Right renal cortex interstitium (tissue), 3 donors: Measurements from ENCODE around the gene KLK15. TPM values are rescaled to one million over a fixed set of nuclear protein-coding genes. Genes with fewer than 3 reads are reported as not detected.
"Not testable (repeated sequence)": the region's sequence is repeated elsewhere in the genome, so short reads cannot be mapped to it uniquely, and the experiment has no call there.

Experiments used
- DNase-seq, 3 donors: peaks; one replicate each; pipeline ENCODE4 v3.0.0-alpha.2; 2013; ENCODE audit warnings: low read depth in 3 of 3, low spot score in 2 of 3
- polyA plus RNA-seq, 3 donors: library from polyadenylated mRNA; unstranded; fragments of 120-200 nt; gene quantifications; one replicate each; pipeline ENCODE4 v1.2.1, GENCODE V29; 2013; ENCODE audit not compliant: insufficient read length in 3 of 3

KLK15 gene
- polyA plus RNA-seq, 3 donors, result not detected

DNA sequence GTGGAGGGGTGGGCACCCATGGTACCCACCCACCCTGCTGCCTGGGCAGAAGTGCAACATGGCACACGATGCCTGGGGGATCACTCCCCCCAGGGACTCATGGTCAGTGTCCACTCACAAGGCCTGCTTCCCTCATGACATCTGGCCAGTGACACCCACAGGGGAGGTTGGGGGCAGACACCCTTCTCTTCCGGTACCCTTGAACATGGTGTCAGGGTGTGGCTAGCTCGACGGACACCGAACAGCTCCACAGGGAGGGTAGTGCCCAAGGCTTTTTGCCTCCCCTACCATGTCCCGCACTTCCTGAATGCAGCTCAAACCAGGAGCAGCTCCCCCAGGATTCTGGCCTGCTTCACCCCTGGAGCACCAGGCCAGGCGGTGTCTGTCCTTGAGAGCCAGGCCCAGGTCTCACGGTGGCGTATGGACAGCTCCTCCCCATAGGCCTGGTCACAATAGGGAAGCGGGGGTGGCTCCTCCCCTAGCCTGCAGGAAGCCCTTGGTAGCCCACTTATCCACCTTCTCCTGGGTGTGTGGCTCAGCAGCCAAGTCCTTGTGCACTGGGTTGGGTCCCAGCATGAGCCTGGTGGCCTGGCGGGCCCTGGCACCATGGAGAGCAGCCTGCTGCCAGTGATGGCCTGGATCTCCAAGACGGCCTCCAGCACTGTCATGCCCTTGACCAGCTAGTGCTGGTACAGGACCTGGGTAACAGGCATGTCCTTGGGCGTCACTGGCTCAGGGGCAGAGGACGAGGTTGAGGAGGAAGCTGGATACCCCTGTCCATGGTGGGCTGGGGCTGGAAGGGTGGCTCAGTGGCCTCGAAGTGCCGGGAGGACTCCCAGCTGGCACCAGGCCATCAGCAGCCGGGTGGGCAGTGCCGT is 35.4 kb downstream of the KLK15 start:
- DNase-seq, result no peak

DNA sequence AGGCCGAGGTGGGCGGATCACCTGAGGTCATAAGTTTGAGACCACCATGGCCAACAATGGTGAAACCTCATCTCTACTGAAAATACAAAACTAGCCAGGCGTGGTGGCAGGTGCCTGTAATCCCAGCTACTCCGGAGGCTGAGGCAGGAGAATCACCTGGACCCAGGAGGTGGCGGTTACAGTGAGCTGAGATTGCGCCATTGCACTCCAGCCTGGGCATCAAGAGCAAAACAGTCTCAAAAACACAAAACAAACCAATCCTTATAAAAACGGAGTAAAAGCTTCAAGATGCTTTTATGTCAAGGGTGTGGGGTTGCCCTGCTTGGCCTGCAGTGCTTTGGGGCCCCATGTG is 36.0 kb downstream of the KLK15 start:
- no peak for DNase-seq

DNA sequence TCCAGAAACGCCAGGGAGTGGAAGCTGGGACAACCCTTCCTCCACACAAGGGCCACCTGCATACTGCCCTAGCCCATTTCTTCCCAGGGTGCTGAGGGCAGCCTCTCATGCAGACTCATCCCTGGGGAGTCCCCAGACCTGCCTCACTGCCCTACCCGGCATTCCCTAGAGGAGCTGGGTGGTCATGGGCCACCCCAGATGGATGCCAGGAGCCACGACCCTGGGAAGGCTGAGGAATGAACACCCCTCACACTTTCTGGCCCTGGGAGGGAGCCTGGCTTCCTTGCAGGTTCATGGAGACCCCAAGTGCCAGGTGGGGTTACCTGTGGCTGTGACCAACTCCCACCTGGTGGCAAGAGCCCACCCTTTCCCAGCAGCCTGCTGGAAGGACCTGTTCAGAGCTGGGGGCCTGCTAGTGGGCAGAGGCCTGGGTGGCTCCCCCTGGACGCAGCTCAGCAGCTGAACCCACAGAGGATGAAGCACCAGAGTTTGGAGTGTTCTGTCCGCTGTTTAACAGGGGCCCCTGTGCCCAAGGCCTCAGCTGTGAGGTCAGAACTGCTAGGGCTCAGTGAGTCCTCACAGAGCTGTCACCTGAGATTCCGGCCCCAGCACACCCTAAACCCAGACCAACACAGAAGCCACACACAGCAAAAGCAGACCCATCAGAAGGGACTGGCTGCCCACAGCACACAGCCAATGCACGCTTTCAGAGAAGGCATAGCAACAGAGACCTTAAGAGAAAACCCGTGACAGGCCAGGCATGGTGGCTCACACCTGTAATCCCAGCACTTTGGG is 36.5 kb downstream of the KLK15 start:
- DNase-seq, result no peak

DNA sequence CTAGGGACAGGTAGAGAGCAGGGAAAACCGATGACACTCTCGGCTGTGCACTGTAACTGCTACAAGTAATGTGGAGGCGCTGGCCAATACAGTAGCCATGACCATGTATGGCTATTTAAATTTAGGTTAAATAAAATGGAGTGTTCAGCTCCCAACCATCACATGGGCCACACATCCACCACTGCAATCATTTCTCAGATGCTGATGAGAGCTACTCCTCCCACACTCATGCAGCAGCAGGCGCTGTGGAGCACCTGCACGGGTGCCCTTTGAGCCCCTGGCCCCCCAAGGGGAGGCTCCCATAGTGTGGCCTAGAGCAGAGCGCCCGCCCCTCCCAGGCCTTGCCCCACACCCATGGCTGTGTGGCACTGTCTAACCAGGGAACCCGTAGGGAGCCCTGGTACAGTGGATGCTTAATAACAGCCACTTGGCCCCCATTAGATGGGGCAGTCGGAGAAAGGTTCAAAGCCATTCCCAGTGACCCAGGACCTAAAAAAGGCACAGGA is 37.2 kb downstream of the KLK15 start:
- DNase-seq, result no peak

DNA sequence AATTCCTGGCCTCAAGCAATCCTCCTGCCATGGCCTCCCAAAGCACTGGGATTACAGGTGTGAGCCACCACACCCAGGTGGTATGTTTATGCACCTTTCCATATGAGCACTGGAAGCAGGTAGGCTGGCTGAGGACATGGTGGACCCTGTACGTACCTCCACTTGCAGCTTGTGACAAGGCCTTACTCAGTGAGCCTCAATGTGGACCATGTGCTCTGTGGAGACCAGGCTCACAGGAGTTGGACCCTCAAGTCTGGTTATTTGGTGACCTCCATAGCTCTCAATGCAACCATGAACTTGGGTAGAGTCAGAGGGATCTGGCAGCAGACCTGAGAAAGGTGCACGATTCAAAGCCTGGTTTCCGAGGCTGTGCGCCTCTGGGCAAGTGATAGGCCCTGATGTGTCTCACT is 37.7 kb downstream of the KLK15 start:
- no peak for DNase-seq

DNA sequence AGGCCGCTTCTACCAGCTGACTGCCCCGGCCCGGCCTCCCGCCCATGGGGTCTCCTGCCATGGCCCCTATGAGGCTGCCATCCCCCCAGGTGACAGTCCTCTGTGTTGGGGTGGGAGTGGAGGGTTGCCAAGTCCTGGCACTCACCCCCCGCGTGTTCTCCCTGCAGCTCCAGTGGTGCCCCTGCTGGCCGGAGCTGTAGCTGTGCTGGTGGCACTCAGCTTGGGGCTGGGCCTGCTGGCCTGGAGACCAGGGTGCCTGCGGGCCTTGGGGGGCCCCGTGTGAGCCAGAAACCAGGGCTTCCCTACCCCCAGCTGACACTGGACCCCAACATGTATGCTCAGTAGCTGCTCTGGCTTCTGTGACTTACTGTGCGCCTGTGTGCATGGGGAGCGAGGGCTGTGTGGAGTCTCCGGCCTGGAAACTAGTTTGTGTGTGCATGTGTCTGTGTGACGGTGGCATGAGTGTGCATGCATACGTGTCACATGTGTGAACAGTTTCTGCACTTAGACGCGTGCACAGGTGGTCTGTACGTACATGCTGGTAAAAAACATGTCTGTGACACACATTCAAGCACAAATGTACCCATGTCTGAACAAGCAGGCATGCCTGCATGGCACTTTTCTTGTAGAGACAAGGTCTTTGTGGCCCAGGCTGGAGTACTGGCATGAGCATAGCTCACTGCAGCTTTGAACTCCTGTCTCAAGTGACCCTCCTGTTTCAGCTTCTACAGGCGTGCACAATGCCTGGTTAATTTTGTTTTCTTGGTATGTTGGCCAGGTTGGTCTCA is 38.3 kb downstream of the KLK15 start:
- DNase-seq, result no peak

DNA sequence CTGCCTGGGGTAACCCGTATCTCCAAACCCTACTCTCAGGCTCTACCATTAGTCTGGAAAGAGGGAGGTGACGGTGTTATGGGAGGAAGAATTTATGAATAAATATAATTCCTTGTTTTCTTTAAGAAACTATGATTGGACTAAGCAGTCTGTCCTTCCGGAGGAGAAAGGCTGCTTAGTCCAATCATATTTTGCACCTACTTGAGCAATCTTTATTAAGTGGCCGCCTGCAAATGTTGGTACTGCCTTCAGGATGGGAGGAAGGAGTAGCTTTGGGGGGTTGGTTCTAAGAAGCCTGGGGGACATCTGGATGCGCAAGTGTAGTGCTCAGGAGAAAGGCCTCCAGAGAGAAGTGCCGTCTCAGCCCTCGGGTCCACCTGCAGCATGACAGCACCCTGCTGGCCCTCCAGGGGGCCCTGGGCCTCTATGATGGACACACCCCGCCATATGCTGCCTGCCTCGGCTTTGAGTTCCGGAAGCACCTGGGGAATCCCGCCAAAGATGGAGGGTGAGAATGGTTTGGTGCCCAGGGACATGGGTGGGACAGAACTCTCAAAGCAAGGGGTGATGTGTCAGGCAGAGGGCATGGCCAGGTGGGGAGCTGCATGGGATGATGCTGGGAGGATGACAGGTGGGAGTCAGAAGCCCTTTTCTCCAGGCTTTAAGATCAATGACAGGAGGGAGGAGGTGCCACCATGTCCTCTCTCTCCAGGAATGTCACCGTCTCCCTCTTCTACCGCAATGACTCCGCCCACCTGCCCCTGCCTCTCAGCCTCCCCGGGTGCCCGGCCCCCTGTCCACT is 39.1 kb downstream of the KLK15 start:
- no peak for DNase-seq

DNA sequence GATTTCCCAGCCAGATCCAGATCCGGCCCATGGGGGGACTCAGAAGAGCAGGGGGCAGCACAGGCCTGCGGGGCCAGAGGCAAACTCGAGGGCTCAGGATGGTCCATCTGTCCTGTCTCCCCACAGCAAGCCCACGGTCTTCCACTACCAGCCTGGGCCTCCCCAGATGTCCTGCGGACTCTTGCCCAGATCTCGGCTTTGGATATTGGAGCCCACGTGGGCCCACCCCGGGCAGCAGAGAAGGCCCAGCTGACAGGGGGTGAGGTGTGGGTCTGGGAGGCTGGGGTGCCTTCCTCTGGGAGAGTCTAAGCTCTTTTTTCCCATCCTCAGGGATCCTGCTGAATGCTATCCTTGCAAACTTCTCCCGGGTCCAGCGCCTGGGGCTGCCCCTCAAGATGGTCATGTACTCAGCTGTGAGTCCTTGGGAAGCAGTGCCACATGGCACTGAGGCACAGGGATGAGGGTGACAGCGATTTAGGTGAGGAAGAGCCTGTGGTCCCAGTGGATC is 39.8 kb downstream of the KLK15 start:
- DNase-seq, result no peak

DNA sequence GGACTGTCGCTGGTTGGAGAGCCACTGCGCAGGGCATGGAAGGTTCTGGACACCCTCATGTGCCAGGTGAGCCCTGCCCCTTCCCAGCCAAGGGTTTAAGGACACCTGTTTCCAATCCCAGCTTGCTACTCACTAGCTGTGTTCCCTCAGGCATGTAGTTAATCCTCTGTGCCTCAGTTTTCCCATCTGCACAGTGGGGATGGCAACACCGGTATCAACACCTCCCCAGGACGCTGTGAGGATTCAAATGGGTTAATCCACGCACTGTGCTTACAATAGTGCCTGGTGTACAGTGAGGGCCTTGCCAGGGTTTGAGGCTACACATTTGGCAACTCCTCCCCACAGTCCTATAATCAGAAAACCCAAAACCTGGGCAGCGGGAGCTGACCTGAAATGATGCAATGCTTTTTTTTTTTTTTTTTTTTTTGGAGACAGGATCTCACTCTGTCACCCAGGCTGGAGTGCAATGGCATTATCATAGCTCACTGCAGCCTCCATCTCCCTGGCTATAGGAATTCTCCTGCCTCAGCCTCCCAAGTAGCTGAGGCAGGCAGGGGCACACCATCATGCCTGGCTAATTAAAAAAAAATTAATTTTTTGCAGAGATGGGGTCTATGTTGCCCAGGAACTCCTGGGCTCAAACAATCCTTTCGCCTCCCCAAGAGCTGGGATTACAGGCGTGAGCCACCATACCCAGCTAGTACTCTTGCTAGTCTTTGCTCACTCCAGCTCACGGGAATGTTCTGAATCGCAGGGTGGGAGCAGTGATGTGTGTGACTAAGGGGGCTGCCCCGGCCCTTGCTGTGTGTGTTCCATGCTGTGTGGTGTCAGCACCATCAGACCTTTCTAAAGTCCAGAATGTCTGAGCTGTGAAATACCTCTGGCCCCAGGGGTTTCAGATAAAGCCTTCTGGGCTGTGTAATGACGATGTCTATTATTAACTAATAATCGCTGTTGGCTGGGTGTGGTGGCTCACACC is 40.8 kb downstream of the KLK15 start:
- no peak for DNase-seq

DNA sequence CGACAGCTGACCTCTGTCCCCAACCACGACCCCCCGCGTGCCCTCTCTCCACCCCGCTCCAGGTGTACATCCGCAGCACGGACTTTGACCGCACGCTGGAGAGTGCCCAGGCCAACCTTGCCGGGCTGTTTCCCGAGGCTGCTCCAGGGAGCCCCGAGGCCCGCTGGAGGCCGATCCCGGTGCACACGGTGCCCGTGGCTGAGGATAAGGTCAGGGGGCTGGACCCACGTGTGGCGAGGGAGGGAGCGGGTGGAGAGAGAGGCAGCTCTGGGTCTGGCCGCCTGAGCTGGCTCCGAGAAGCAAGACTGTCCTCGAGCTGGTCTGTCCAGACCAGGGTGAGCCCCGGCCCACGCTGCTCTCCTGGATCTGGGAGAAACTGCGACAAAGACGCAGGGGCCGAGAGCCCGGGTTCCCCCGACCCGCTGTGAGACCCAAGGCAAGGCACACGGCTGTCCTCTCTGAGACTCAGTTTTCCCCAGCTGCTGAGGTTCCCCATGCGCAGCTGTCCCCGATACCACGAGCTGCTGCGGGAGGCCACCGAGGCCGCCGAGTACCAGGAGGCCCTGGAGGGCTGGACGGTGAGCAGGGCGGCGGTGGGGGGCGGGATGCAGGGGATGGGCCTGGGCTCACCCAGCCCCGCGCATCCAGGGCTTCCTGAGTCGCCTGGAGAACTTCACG is 41.6 kb downstream of the KLK15 start:
- DNase-seq, result no peak

DNA sequence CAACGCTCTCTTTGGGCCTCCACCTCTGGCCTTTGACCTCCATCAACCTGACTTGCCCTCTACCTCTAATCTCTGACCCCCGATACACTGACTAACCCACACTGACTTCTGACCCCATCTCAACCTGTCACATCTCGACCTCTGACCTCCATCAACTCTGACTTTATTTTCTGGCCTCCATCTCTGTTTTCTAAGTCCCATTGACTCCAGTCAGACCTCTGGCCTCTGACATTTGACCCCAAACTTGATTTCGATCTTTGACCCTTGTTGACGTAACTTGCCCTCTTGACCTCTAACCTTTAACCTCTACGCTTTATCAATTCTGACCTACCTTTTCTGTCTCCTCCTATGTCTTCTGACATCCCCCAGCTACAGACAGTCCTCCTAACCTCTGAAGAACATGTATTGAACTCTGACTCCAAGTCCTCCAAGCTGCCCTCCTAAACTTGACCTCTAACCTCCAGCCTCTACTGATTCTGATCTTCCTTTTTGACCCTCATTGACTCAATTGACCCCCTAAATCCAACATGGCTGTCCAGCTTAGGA is 42.4 kb downstream of the KLK15 start:
- no peak for DNase-seq

DNA sequence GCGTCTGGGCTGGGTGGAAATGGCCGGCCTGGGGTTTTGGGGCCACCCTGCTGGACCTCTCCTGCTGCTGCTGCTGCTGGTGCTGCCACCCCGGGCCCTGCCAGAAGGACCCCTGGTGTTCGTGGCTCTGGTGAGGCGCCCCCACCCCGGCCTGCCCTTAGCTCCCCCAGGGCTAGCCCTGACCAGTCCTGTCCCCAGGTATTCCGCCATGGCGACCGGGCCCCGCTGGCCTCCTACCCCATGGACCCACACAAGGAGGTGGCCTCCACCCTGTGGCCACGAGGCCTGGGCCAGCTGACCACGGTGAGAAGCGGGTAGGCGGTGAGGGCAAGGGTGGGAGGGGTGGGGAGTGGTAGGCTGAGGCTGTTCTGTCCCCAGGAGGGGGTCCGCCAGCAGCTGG is 43.0 kb downstream of the KLK15 start, which contains the start of gene ACP4:
TSS of gene ACP4 (plus strand) at position 20 of the 400 bp plus-strand sequence. CDS start at position 20, 0 bp downstream.
- no peak for DNase-seq

DNA sequence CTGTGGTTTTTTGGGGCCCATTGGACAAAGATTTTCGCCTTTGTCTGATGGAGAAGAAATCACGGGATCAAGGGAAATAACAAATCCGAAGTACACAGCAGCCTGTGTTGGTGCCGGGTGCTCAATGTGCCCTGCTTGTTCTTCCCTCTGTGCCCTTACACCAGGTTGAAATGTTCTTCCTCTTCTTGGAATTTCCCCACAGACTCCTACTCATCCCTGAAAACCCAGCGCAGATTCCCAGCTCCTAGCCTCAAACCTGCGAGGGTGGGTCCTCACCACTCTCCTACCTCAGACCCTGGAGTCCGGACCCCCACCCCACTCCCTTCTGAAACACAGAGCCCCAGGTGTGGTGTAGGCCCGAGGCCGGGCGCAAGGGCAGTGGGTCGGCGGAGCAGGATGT is 48.0 kb downstream of the KLK15 start:
- no peak for DNase-seq

DNA sequence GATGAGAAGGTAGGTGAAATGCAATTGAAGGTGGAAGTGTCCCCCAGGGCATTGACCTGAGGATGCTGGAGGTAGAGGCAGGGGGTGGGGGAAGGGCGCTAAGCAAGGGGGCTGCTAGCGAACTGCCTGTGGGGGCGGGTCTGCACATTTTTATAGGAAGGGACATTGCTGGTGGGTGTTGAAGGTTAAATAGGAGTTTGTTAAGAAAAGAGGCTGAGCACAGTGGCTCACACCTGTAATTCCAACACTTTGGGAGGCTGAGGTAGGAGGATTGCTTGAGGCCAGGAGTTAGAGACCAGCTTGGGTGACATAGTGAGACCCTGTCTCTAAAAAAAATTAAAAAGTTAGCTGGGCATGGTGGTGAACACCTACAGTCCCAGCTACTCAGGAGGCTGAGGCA is 48.7 kb downstream of the KLK15 start:
- no peak for DNase-seq

DNA sequence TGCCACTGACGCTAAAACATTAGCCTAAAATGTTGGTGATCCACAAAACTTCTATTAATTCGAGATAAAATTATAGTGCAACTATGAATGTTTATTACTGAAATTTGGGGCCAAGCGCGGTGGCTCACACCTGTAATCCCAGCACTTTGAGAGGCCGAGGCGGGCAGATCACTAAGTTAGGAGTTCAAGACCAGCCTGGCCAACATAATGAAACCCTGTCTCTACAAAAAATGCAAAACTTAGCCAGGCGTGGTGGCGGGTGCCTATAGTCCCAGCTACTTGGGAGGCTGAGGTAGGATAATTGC is 49.6 kb downstream of the KLK15 start:
- not testable (repeated sequence) for DNase-seq

DNA sequence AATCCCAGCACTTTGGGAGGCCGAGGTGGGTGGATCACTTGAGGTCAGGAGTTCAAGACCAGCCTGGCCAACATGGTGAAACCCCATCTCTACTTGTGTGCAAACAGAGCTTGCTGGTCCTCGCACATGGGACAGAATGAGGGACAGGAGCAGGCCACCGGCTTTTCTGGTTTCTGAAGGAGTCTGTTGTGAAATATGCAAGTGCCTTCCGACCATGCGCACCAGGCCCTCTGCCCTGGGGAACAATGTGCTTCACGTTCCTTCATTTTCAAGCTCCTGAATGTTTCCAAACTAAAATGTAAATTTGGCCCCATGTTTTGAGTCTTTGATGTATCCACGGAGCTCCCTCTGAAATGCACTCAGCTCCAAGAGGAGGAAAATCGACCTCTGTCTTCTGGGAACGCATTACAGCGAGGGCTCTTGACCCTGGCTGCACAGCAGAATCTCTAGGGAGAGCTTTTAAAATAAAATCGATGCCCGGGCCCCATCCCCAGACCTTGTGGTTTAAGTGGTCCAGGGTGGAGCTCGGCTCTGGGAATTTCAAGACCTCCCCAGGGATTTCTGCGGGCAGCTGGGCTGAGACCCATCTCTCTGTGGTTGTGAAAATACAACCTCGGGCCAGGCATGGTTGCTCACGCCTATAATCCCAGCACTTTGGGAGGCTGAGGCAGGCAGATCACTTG is 52.5 kb downstream of the KLK15 start:
- no peak for DNase-seq
